ENCODE data around the gene CTU2.
A peak's percentile ranks its signal among the peaks of the same experiment; 100 is the strongest.

Gene CTU2

GRCh38 chr16:88706965-88707826 lies 893 bp downstream of the CTU2 start:
- H3K4me3 ChIP-seq (ENCODE audit: low read length) = peak overlapping the region; percentile 94
- no peak for DNase-seq (ENCODE audit: low read depth, low spot score)

- no peak for DNase-seq (ENCODE audit: low read depth, low spot score)
Observed at GRCh38 chr16:88710556-88710955, 4.3 kb downstream of the CTU2 start.

GRCh38 chr16:88711750-88712340 lies 5.5 kb downstream of the CTU2 start:
- no peak overlapping the region for H3K4me3 ChIP-seq (ENCODE audit: low read length)
- no peak for DNase-seq (ENCODE audit: low read depth, low spot score)

More at GRCh38 chr16:88710556-88710955, 4.3 kb downstream of the CTU2 start:
- H3K4me3 ChIP-seq (ENCODE audit: low read length) = no peak overlapping the region

DNA sequence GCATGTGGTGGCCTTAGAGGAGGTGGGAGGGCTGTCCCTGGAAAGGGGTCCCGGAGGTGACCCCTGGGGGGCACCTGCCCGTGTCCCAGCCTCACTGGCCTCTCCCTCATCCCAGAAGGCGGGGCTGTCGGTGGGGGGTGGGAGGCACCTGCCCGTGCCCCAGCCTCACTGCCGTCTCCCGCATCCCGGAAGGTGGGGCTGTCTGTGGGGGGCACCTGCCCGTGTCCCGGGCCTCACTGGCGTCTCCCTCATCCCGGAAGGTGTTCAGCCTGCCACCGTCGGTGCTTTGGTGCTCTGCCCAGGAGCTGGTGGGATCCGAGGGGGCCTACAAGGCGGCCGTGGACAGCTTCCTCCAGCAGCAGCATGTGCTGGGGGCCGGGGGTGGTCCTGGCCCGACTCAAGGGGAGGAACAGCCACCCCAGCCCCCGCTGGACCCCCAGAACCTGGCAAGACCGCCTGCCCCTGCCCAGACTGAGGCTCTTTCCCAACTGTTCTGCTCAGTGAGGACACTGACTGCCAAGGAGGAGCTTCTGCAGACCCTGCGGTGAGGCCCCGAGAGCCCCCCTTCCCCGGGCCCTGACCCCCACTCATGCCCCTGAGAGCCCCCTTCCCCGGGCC lies 6.2 kb downstream of the CTU2 start:
- no peak for DNase-seq (ENCODE audit: low read depth, low spot score)
- H3K4me3 ChIP-seq (ENCODE audit: low read length) = no peak overlapping the region

DNA sequence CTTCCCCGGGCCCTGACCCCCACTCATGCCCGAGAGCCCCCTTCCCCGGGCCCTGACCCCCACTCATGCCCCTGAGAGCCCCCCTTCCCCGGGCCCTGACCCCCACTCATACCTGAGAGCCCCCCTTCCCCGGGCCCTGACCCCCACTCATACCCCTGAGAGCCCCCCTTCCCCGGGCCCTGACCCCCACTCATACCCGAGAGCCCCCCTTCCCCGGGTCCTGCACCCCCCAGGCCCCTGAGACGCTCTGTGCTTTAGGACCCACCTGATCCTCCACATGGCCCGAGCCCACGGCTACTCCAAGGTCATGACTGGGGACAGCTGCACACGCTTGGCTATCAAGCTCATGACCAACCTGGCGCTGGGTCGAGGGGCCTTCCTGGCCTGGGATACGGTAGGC lies 6.8 kb downstream of the CTU2 start:
- no peak overlapping the region for H3K4me3 ChIP-seq (ENCODE audit: low read length)
- DNase-seq (ENCODE audit: low read depth, low spot score) = no peak

GRCh38 chr16:88713568-88714419 lies 7.5 kb downstream of the CTU2 start:
- DNase-seq (ENCODE audit: low read depth, low spot score) = no peak
- no peak overlapping the region for H3K4me3 ChIP-seq (ENCODE audit: low read length)

GRCh38 chr16:88714420-88715302 lies 8.4 kb downstream of the CTU2 start:
- DNase-seq (ENCODE audit: low read depth, low spot score) = no peak
- H3K4me3 ChIP-seq (ENCODE audit: low read length) = no peak overlapping the region

DNA sequence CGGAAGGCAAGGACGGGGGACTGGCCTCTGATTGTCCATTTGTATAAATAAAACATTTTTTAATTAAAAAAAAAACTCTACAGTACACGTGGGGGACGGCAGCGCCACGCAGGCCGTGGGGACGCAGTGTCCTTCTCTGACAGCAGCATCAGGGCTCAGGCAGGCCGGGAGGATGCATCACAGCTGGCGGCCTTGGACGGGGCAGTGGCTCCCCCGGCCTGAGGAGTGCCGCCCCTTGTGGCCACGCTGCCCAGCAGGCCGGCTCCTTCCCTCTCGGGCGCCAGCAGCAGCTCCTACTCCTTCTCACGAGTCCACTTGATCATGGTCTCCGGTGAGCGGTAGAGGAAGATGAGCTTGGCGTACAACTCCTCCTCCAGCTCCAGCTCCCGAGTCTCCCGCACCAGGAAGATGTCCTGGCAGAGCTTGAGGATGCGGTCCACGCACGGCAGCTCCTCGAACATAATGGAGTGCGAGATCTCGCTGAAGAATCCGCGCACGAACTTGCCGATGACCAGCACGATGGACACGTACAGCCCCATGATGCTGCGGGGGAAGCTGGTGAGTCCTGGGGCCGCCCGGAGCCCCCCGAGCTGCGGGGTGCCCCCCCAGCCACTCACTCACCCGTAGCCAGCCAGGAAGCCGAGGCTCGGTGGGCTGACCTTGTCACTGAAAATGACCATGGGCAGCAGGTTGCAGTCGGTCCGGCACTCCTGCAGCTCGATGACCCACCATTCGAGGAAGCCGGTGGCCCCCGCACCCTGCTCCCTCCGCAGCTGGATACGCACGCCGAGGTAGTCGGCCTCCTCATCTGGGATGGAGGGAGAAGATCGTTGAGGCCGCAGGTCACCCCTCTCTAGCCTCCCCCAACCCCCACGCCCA lies 9.2 kb downstream of the CTU2 start:
- DNase-seq (ENCODE audit: low read depth, low spot score) = no peak
- H3K4me3 ChIP-seq (ENCODE audit: low read length) = no peak overlapping the region

DNA sequence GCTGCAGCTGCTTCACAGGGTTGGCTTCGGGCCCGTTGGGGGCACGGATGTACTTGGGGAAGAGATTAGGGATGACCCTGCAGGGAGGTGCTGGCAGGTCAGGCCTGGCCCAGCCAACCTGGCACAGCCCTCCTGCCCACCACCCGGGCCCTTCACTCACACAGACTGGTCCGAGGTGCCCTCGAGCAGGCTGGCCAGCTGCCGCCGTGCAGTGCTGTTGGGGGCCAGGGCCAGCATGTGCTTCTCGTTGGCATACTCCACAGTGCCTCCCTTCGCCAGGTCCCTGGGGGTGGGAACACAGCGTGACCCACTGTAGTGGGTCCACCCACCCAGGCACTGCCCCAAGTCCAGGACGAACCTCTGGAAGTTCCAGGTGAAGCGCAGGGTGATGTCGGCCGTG lies 9.9 kb downstream of the CTU2 start:
- no peak overlapping the region for H3K4me3 ChIP-seq (ENCODE audit: low read length)
- no peak for DNase-seq (ENCODE audit: low read depth, low spot score)

DNA sequence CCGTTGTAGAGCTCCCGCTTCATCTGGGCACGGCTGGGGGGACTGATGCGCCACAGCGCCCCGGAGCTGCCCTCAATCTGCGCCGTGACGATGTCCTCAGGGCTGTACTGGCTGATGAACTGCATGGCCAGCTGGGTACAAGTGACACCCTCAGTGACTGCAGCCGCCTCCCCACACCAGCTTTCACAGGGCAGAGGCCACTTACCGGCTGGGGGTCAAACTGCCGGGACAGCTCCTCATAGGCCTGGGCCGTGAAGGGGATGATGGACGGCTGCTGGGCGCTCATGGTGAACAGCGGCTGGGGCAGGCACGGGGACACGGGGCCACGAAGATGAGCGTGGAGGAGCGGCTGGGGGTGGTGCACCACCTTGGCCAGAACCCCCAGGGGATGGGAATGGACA lies 10.3 kb downstream of the CTU2 start:
- no peak for DNase-seq (ENCODE audit: low read depth, low spot score)
- no peak overlapping the region for H3K4me3 ChIP-seq (ENCODE audit: low read length)

DNA sequence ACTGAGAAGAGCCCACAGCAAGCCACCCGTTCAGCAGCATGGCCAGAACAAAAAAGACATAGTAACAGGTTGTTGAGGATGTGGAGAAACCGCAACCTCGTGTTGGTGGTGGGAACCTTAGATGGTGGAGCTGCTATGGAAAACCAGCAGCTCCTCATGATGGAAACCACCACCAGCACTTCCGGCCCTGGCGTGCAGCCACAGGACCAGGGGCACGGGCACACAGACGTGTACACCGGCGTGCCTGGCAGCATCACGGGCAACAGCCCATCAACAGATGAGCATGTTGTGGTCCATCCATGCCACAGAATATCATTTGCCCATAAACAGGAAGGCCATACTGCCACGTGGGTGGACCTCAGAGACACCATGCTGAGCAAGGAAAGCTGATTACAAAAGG lies 11.9 kb downstream of the CTU2 start:
- DNase-seq (ENCODE audit: low read depth, low spot score) = peak; percentile 93

DNA sequence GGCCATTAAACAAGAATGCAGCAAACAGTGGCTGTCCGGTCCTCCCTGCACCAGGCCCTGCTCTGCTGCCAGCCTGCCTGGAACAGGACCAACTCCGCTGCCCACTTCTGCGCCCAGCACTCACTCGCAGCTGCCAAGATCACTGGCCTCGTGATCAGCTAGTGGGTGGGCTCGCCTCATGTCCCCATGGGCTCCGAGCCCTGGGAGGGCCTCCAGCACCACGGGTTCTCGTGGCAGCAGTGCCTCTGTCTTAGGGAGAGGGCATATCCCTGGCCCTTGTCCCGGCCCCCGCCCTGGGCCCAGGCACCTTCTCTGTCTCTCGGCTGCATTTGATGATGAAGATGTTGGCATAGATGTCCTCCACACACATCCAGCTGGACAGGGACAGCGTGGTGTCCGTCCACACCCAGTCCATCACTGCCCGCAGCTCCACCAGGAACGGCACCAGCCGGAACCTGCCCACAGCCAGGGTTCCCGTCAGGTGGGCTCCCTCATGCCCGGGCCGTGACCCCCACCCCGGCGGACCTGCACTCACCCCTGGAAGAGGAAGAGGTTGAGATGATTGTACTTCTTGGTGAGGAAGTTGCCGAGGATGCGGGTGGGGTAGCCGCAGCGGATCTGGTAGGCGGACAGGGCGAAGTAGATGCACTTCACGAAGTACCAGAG lies 13.1 kb downstream of the CTU2 start:
- DNase-seq (ENCODE audit: low read depth, low spot score) = no peak
- no peak overlapping the region for H3K4me3 ChIP-seq (ENCODE audit: low read length)

More for the DNA sequence above, 11.9 kb downstream of the CTU2 start:
- H3K4me3 ChIP-seq (ENCODE audit: low read length) = no peak overlapping the region

DNA sequence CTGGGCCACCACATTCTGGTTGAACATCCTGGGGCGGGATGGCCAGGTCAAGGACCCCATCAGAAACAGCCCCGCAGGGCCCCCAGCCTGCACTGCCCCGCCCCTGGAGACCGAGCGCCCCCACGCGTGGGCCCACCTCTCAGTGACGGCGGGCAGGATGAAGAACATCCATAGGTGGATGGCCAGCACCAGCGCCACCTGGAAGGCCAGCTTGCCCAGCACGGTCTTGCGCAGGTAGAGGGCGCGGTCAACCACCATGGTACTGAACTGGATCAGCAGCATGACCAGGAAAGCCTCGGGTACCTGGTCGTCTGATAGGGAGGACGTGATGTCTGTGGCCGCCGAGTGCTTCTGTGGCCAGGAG lies 13.6 kb downstream of the CTU2 start:
- H3K4me3 ChIP-seq (ENCODE audit: low read length) = no peak overlapping the region
- DNase-seq (ENCODE audit: low read depth, low spot score) = no peak

DNA sequence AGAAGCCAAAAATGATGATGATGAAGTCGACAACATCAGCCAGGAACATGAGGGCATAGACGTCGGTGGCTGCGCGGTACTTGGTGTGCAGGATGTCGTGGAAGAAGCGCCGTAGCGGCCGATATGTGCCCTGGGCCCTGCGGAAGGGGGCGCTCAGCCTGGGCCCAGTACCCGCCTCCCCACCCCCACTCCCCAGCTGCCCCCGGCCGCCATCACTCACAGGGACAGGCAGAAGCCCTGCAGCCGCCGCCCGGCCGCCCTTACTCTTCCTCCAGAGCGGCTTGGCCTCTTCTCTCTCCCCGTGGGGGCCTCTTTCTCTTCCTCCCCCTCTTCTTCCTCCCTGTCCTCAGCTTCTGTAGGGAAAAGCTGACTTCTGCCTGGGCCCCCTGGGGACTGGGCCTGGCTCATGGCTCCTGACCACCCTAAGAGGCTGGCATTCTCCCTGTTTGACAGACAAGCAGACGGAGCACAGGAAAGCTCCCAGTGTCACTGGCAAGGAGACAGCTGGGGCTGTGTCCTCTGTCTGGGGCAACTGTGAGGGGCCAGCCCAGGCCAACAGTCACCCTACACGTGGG lies 14.2 kb downstream of the CTU2 start:
- no peak overlapping the region for H3K4me3 ChIP-seq (ENCODE audit: low read length)
- no peak for DNase-seq (ENCODE audit: low read depth, low spot score)

DNA sequence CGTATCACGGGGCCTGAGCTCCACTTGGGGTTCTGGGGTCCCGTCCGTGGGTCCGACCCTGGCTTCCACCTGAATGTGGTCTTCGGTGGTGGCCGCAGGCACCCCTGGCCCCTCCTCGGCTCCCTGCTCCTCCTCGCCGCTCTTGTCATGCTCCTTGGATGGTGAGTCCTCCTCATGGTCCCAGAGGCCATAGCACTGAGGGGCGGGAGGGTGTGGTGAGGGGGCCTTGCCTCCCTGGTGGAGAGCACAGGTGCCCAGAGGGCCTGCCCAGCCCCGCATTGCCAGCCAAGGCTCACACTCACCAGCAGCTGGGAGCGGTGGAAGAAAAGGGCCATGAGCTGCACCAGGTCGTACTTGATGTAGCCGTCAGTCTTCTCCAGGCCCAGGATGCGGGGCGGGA lies 14.9 kb downstream of the CTU2 start:
- no peak overlapping the region for H3K4me3 ChIP-seq (ENCODE audit: low read length)
- DNase-seq (ENCODE audit: low read depth, low spot score) = no peak

- DNase-seq (ENCODE audit: low read depth, low spot score) = no peak
- H3K4me3 ChIP-seq (ENCODE audit: low read length) = no peak overlapping the region
Observed at GRCh38 chr16:88721815-88722755, 15.8 kb downstream of the CTU2 start.
